ENCODE measurements around the gene RASD2. TPM values are rescaled to one million over a fixed set of nuclear protein-coding genes. Genes with fewer than 3 reads are reported as not detected.
"Not testable (repeated sequence)": the region's sequence is repeated elsewhere in the genome, so short reads cannot be mapped to it uniquely, and the experiment has no call there.

Gene RASD2
- total and polyA plus RNA-seq, 10 donors: 0.04 to 0.44 (median 0.17) TPM; not detected in 3

DNA sequence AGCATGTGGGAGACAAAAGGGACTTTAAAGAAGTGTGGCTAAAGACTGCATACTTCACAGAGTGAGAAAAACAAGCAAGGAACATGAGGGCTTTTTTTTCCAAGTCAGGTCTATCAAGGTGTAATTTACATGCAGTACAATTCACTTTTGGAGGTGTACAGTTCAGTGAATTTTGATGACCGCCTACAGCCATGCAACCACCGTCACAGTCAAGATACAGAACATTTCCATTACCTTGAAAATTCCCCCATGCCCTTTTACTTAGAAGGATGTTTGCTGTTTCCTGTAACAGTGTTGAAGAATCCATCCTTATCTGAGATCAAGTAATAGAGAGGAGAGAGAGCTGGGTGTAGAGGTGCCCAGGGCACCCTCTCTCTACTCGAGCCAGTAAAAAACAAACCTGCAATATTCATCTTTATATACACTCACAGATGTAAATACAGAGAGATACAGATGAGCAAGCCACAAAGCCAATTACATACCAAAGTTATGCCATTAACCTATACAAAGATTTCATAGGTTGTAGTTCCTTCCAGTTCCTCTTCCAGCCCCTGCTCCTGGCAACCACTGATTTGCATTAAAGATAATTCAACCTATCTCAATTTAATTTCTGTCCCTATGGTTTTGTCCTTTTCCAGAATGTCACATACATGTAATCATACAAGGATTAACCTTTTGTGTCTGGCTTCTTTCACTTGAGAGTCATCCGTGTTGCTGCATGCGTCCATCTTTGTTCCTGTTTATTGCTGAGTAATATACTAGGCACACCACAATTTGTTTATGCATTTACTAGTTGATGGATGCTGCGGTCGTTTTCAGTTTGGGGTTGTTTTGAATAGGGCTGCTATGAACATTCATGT is 35.0 kb upstream of the RASD2 start:
- TF ChIP-seq POLR2A (IDR thresholded peaks at IDR 0.05) (no peak), POLR2AphosphoS5 (IDR thresholded peaks at IDR 0.05) (no peak)
- TF ChIP-seq, protein P1, sequence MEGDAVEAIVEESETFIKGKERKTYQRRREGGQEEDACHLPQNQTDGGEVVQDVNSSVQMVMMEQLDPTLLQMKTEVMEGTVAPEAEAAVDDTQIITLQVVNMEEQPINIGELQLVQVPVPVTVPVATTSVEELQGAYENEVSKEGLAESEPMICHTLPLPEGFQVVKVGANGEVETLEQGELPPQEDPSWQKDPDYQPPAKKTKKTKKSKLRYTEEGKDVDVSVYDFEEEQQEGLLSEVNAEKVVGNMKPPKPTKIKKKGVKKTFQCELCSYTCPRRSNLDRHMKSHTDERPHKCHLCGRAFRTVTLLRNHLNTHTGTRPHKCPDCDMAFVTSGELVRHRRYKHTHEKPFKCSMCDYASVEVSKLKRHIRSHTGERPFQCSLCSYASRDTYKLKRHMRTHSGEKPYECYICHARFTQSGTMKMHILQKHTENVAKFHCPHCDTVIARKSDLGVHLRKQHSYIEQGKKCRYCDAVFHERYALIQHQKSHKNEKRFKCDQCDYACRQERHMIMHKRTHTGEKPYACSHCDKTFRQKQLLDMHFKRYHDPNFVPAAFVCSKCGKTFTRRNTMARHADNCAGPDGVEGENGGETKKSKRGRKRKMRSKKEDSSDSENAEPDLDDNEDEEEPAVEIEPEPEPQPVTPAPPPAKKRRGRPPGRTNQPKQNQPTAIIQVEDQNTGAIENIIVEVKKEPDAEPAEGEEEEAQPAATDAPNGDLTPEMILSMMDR (IDR thresholded peaks at IDR 0.05 in 8 of 11, conservative IDR thresholded peaks at IDR 0.05 in 3 of 11): no peak
- H3K27ac ChIP-seq: no peak overlapping the region
- no peak overlapping the region for H3K4me3 ChIP-seq
- DNase-seq: no peak
- no peaks in the 10 kb centered on the region for H3K9me3 ChIP-seq
- H3K36me3 ChIP-seq: no peaks in the 10 kb centered on the region
- peaks cover 0 to 48% (median 0%) of the 10 kb centered on the region in 7 donors for H3K27me3 ChIP-seq (replicated peaks in 1 of 7)
- intact Hi-C loops (cut with DNase I; ENCODE audit: low total_unique reads): no loop called here
- 52 to 66% (median 60%) methylated on average over 7 of the region's 7 CpGs for WGBS, 5 donors
- no peaks in the 10 kb centered on the region for H3K4me1 ChIP-seq

DNA sequence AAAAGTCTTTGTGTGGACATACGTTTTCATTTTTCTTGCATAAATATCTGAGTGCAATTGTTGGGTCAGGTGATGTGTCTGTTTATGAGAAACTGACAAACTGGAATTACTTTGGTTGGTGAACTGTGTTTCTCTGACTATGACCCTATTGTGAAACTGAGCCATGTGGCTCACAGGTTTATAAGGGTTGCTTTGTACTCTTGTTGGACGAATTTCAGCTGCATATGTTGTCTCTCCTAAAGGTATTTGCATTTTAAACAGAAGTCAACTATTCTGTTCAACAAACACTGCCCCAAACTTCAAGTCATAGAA is 34.4 kb upstream of the RASD2 start:
- intact Hi-C loops (cut with DNase I; ENCODE audit: low total_unique reads): no loop called here
- no peaks in the 10 kb centered on the region for H3K4me1 ChIP-seq
- H3K9me3 ChIP-seq: no peaks in the 10 kb centered on the region
- H3K4me3 ChIP-seq: no peak overlapping the region
- 46 to 76% (median 66%) methylated on average over 2 of the region's 2 CpGs for WGBS, 5 donors
- H3K27ac ChIP-seq: no peak overlapping the region
- no peaks in the 10 kb centered on the region for H3K36me3 ChIP-seq
- peaks cover 0 to 43% (median 0%) of the 10 kb centered on the region in 7 donors for H3K27me3 ChIP-seq (replicated peaks in 1 of 7)
- DNase-seq: no peak
- TF ChIP-seq POLR2A (IDR thresholded peaks at IDR 0.05) (no peak), POLR2AphosphoS5 (IDR thresholded peaks at IDR 0.05) (no peak)
- TF ChIP-seq, protein P1 (IDR thresholded peaks at IDR 0.05 in 8 of 11, conservative IDR thresholded peaks at IDR 0.05 in 3 of 11): no peak

DNA sequence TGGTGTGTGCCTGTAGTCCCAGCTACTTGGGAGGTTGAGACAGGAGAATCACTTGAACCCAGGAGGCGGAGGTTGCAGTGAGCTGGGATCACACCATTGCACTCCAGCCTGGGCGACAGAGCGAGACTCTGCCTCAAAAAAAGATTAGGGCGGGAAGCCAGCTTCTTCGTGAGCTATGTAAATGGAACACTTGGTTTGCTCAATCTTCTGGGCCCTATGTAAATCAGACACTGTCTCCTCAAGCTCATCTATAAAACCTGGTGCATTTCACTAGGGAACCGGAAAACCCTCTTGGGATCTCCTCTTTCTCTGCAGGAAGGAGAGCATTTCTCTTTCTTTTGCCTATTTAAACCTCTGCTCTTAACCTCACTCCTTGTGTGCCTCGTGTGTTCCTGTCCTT is 32.8 kb upstream of the RASD2 start:
- DNase-seq; H3K4me3 ChIP-seq; H3K36me3 ChIP-seq; H3K4me1 ChIP-seq; H3K9me3 ChIP-seq; intact Hi-C loops (cut with DNase I; ENCODE audit: low total_unique reads); H3K27ac ChIP-seq: not testable (repeated sequence)
- 84 to 95% (median 87%) methylated on average over 7 of the region's 7 CpGs for WGBS, 5 donors
- H3K27me3 ChIP-seq (replicated peaks in 1 of 7): peaks cover 0 to 32% (median 0%) of the 10 kb centered on the region in 7 donors

DNA sequence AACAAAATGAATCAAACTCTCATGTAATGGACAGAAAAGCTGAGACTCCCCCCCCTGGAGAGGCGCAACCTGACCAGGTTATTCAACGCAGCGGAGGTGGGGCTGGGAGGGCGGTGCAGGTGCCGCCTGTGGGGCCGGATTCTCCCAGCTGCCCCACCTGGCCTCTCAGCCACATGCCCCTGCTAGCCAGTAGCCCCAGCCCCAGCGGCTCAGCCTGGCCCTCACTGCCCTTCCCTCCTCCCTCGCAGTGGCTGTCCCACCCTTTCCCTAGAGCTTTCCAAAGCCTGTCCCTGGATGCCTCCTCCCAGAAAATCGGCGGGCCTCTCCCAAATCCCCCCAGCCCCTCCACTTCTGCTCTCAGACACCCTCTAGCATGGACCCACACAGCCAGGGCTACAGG is 31.2 kb upstream of the RASD2 start:
- TF ChIP-seq, protein P1 (IDR thresholded peaks at IDR 0.05 in 8 of 11, conservative IDR thresholded peaks at IDR 0.05 in 3 of 11): no peak
- TF ChIP-seq POLR2A (IDR thresholded peaks at IDR 0.05) (no peak), POLR2AphosphoS5 (IDR thresholded peaks at IDR 0.05) (no peak)
- no peak for DNase-seq
- Histone ChIP-seq H3K27ac (no peak overlapping the region), H3K36me3 (no peaks in the 10 kb centered on the region), H3K4me1 (no peaks in the 10 kb centered on the region), H3K4me3 (no peak overlapping the region), H3K9me3 (no peaks in the 10 kb centered on the region), H3K27me3 (replicated peaks in 1 of 7) (peaks cover 0 to 20% (median 0%) of the 10 kb centered on the region in 7 donors)
- WGBS, 5 donors: 89 to 95% (median 93%) methylated on average over 10 of the region's 10 CpGs
- intact Hi-C loops (cut with DNase I; ENCODE audit: low total_unique reads): no loop called here
